UCSD-AML1 (cell line): ENCODE data around the gene ZRANB1.
"Not testable (repeated sequence)": the region's sequence is repeated elsewhere in the genome, so short reads cannot be mapped to it uniquely, and the experiment has no call there.

Source experiments
- DNase-seq: peaks from one replicate; lab custom pipeline; 2025; ENCODE audit not compliant: unreplicated experiment; lab: John Stamatoyannopoulos, UW

Gene ZRANB1

GRCh38 chr10:124941823-124942222 is at the start of gene ZRANB1:
TSS of gene ZRANB1 (plus strand) at chr10:124942123. CDS start at chr10:124942494, 371 bp downstream.
- no peak for DNase-seq

- no peak for DNase-seq
Observed at GRCh38 chr10:124892905-124893304, 49.0 kb upstream of the ZRANB1 start.

- DNase-seq = no peak
Observed at GRCh38 chr10:124894569-124895215, 47.2 kb upstream of the ZRANB1 start.

GRCh38 chr10:124896751-124897150 is 45.2 kb upstream of the ZRANB1 start:
- no peak for DNase-seq

GRCh38 chr10:124898471-124898870 is 43.5 kb upstream of the ZRANB1 start:
- DNase-seq = no peak

GRCh38 chr10:124899151-124899550 is 42.8 kb upstream of the ZRANB1 start:
- DNase-seq = no peak

- DNase-seq = no peak
Observed at GRCh38 chr10:124902462-124902861, 39.5 kb upstream of the ZRANB1 start.

GRCh38 chr10:124903111-124903510 is 38.8 kb upstream of the ZRANB1 start:
- DNase-seq = no peak

GRCh38 chr10:124904796-124905195 is 37.1 kb upstream of the ZRANB1 start:
- no peak for DNase-seq

- DNase-seq = no peak
Observed at GRCh38 chr10:124906551-124907001, 35.3 kb upstream of the ZRANB1 start.

- no peak for DNase-seq
Observed at GRCh38 chr10:124909563-124909962, 32.4 kb upstream of the ZRANB1 start.

- no peak for DNase-seq
Observed at GRCh38 chr10:124911124-124912067, 30.5 kb upstream of the ZRANB1 start.

GRCh38 chr10:124912101-124912886 is 29.6 kb upstream of the ZRANB1 start:
- DNase-seq = no peak

GRCh38 chr10:124913167-124913566 is 28.8 kb upstream of the ZRANB1 start:
- DNase-seq = no peak

GRCh38 chr10:124914398-124914797 is 27.5 kb upstream of the ZRANB1 start:
- DNase-seq = not testable (repeated sequence)

- no peak for DNase-seq
Observed at GRCh38 chr10:124916098-124916584, 25.8 kb upstream of the ZRANB1 start.

GRCh38 chr10:124916585-124917427 is 25.1 kb upstream of the ZRANB1 start:
- DNase-seq = peak; percentile 97

- DNase-seq = peak; percentile 47
Observed at GRCh38 chr10:124917428-124918190, 24.3 kb upstream of the ZRANB1 start.

- no peak for DNase-seq
Observed at GRCh38 chr10:124918191-124918830, 23.6 kb upstream of the ZRANB1 start.
